HepG2 (cell line): ENCODE results near the gene OARD1. TPM values are rescaled to one million over a fixed set of nuclear protein-coding genes. Genes with fewer than 3 reads are reported as not detected.

ENCODE experiments used
- AKNA ChIP-seq: sonication (generic); formaldehyde crosslinking; IDR thresholded peaks from 2 replicates; pipeline ENCODE4 v1.4.0; 2020; ENCODE audit warnings: missing genetic modification reagents, borderline replicate concordance
- DR1 ChIP-seq: sonication (generic); formaldehyde crosslinking; IDR thresholded peaks from 2 replicates; pipeline ENCODE4 v1.8.0; 2021; ENCODE audit warnings: mild to moderate bottlenecking, missing genetic modification reagents, inconsistent platforms
- E2F1 ChIP-seq: sonication (generic); formaldehyde crosslinking; IDR thresholded peaks from 2 replicates; pipeline ENCODE4 v1.5.0; 2020; ENCODE audit warnings: missing genetic modification reagents
- ERF ChIP-seq: IDR thresholded peaks from 2 replicates; pipeline ENCODE4 v1.6.1; 2018; ENCODE audit warnings: missing biosample characterization, missing genetic modification reagents
- FOXK2 ChIP-seq: fragments of 450-650 bp; IDR thresholded peaks from 2 replicates; pipeline ENCODE4 v1.6.1; 2016
- GABPA ChIP-seq, 2 experiments: IDR thresholded peaks; 2 replicates each; pipeline ENCODE4 v1.6.1; 2011 to 2016; ENCODE audit warnings: low read depth in 2 of 2, low read length in 1 of 2, missing biosample characterization in 1 of 2, missing genetic modification characterization in 1 of 2
- HNRNPK ChIP-seq: fragments of 200-400 bp; formaldehyde crosslinking; IDR thresholded peaks from 2 replicates; pipeline ENCODE4 v1.6.1; 2018; ENCODE audit warnings: low read length, low read depth, moderate library complexity, mild to moderate bottlenecking; ENCODE audit not compliant: poor library complexity, severe bottlenecking
- IKZF1 ChIP-seq: fragments of 450-650 bp; IDR thresholded peaks from 2 replicates; pipeline ENCODE4 v1.7.1; 2016
- RFXANK ChIP-seq: IDR thresholded peaks from 2 replicates; pipeline ENCODE4 v1.6.1; 2016
- SP2 ChIP-seq: sonication (generic); formaldehyde crosslinking; IDR thresholded peaks from 2 replicates; pipeline ENCODE4 v1.5.1; 2020; ENCODE audit warnings: mild to moderate bottlenecking, missing genetic modification reagents
- TEAD2 ChIP-seq: sonication (generic); formaldehyde crosslinking; IDR thresholded peaks from 2 replicates; pipeline ENCODE4 v1.9.0; 2021; ENCODE audit warnings: missing genetic modification reagents
- ZFP91 ChIP-seq: sonication (generic); formaldehyde crosslinking; IDR thresholded peaks from 2 replicates; pipeline ENCODE4 v1.9.0; 2022; ENCODE audit warnings: missing genetic modification reagents, mild to moderate bottlenecking, borderline replicate concordance
- ZNF143 ChIP-seq: sonication (generic); formaldehyde crosslinking; IDR thresholded peaks from 2 replicates; pipeline ENCODE4 v1.4.0; 2020; ENCODE audit warnings: missing genetic modification reagents
- ZNF646 ChIP-seq: sonication (generic); formaldehyde crosslinking; IDR thresholded peaks from 2 replicates; pipeline ENCODE4 v1.9.0; 2021; ENCODE audit warnings: mild to moderate bottlenecking, missing genetic modification reagents
- polyA plus RNA-seq, 8 experiments: library from polyadenylated mRNA; depleted of rRNA in 3 of 8; stranded (reverse) in 7 of 8; unstranded in 1 of 8; fragments of >200 nt; fragmentation: Illumina TruSeq in 4 of 8; extraction: Trizol in 4 of 8; gene quantifications; 2 replicates each; pipeline versions ENCODE4 v1.2.1 to v1.2.3, GENCODE V29; 2011 to 2016; ENCODE audit warnings: low read depth in 4 of 8, missing spikeins in 1 of 8, mixed read lengths in 1 of 8; ENCODE audit not compliant: insufficient read depth in 1 of 8
- total RNA-seq, 5 experiments: library from RNA; depleted of rRNA; stranded (reverse); fragments of >200 nt; fragmentation: Illumina TruSeq; extraction: Trizol; gene quantifications; 2 replicates each; pipeline ENCODE4 v1.2.3, GENCODE V29; 2016; ENCODE audit warnings: low read depth in 1 of 5

Gene OARD1
- total and polyA plus RNA-seq, 2 of the 13 experiments (the other 11 are each of a cell fraction or from before 2014, with no cell fraction given), result 18.4 to 49.0 TPM

- TF ChIP-seq ZNF646 (CRISPR knock-in tag) (no peak), RFXANK (CRISPR knock-in tag) (no peak; the same call in 1 of the 2 replicates), DR1 (CRISPR knock-in tag) (no peak), ERF (peak; percentile 72; the same call in 1 of the 2 replicates), AKNA (CRISPR knock-in tag) (peak; percentile 32; the same call in 1 of the 2 replicates), FOXK2 (no peak), HNRNPK (peak; percentile 91), SP2 (CRISPR knock-in tag) (peak; percentile 17; the same call in 1 of the 2 replicates), TEAD2 (CRISPR knock-in tag) (0 out of 2 replicates have a peak, but pooled peaks have one; percentile 34), GABPA (IDR thresholded peaks at IDR 0.05; ENCODE audit: low read depth, low read length) (peak; percentile 55), GABPA (CRISPR knock-in tag; IDR thresholded peaks at IDR 0.05; ENCODE audit: low read depth) (peak; percentile 86), IKZF1 (no peak), E2F1 (peak; percentile 59; the same call in 1 of the 2 replicates), ZNF143 (CRISPR knock-in tag) (no peak; the same call in none of the 2 replicates), ZFP91 (no peak; the same call in none of the 2 replicates)
These were observed 1.2 kb upstream of the OARD1 start (continued) for GRCh38 chr6:41073203-41073967.
